Measurements from ENCODE around the gene TMED7. TPM values are rescaled to one million over a fixed set of nuclear protein-coding genes. Genes with fewer than 3 reads are reported as not detected.

The TMED7 gene
- total RNA-seq, 1 donor from 2014 or later = 48.4 TPM

GRCh38 chr5:115579747-115580173 lies 46.1 kb downstream of the TMED7 start:
- Histone ChIP-seq H3K4me1 (no peaks in the 10 kb centered on the region), H3K27me3 (no peaks in the 10 kb centered on the region), H3K4me3 (no peak overlapping the region), H3K9me3 (no peaks in the 10 kb centered on the region), H3K36me3 (no peaks in the 10 kb centered on the region), H3K27ac (no peak overlapping the region)
- DNase-seq (ENCODE audit: extremely low spot score in 2 of 2) = no peak
- TF ChIP-seq POLR2A (IDR thresholded peaks at IDR 0.05) = no peak
- TF ChIP-seq POLR2AphosphoS5 (IDR thresholded peaks at IDR 0.05; ENCODE audit: insufficient read depth in 1 of 2, low read depth in 1 of 2) = no peak
- TF ChIP-seq, protein P1, sequence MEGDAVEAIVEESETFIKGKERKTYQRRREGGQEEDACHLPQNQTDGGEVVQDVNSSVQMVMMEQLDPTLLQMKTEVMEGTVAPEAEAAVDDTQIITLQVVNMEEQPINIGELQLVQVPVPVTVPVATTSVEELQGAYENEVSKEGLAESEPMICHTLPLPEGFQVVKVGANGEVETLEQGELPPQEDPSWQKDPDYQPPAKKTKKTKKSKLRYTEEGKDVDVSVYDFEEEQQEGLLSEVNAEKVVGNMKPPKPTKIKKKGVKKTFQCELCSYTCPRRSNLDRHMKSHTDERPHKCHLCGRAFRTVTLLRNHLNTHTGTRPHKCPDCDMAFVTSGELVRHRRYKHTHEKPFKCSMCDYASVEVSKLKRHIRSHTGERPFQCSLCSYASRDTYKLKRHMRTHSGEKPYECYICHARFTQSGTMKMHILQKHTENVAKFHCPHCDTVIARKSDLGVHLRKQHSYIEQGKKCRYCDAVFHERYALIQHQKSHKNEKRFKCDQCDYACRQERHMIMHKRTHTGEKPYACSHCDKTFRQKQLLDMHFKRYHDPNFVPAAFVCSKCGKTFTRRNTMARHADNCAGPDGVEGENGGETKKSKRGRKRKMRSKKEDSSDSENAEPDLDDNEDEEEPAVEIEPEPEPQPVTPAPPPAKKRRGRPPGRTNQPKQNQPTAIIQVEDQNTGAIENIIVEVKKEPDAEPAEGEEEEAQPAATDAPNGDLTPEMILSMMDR (IDR thresholded peaks at IDR 0.05) = no peak
- intact Hi-C loops (cut with DNase I) = no loop called here

- intact Hi-C loops (cut with DNase I) = no loop called here
- Histone ChIP-seq H3K4me1 (no peaks in the 10 kb centered on the region), H3K4me3 (no peak overlapping the region), H3K27me3 (no peaks in the 10 kb centered on the region), H3K9me3 (no peaks in the 10 kb centered on the region), H3K27ac (no peak overlapping the region), H3K36me3 (no peaks in the 10 kb centered on the region)
- no peak for TF ChIP-seq POLR2A (IDR thresholded peaks at IDR 0.05)
- no peak for TF ChIP-seq POLR2AphosphoS5 (IDR thresholded peaks at IDR 0.05; ENCODE audit: insufficient read depth in 1 of 2, low read depth in 1 of 2)
- TF ChIP-seq, protein P1 (IDR thresholded peaks at IDR 0.05) = no peak
- no peak for DNase-seq (ENCODE audit: extremely low spot score in 2 of 2)
These were observed 46.6 kb downstream of the TMED7 start for GRCh38 chr5:115579216-115579615.

DNA sequence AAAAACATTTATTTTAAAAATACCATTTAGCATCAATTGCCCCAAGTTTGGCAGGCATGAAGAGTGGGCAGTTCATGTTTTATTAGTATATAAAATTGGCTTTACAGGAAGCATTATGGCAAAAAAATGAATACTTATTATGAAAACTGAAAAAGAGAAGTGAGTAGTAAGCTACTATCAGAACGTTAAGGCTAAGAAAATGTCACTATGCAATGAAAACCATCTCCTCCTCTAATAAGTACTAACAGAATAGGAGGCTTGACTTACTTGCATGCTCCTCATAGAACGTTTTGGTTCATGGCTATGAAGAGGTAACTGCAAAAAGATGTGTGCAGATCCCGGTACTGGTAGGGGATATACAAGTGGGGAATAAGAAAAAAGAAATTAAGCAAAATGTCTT lies 47.2 kb downstream of the TMED7 start:
- TF ChIP-seq, protein P1 (IDR thresholded peaks at IDR 0.05) = no peak
- no peak for TF ChIP-seq POLR2A (IDR thresholded peaks at IDR 0.05)
- TF ChIP-seq POLR2AphosphoS5 (IDR thresholded peaks at IDR 0.05; ENCODE audit: insufficient read depth in 1 of 2, low read depth in 1 of 2) = no peak
- intact Hi-C loops (cut with DNase I) = no loop called here
- no peaks in the 10 kb centered on the region for H3K9me3 ChIP-seq
- DNase-seq (ENCODE audit: extremely low spot score in 2 of 2) = no peak
- no peak overlapping the region for H3K4me3 ChIP-seq
- no peaks in the 10 kb centered on the region for H3K4me1 ChIP-seq
- no peaks in the 10 kb centered on the region for H3K27me3 ChIP-seq
- no peaks in the 10 kb centered on the region for H3K36me3 ChIP-seq
- no peak overlapping the region for H3K27ac ChIP-seq

DNA sequence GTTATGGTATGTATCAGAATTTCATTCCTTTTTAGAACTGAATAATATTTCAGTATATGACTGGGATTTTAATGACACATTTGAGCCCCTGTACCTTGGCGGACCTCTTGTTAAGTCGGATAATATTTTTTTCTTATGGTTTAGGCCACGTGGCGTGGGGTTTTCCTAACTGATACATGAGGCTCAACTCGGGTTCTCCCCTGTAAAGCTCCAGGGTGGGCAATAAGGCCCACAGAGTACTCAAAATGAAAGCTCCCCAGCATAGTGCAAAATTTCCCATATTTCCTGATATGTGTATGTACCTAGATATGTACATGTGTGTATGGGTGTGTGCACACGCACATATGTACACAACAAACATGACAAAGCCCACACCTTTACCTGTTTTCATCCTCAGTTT lies 48.1 kb downstream of the TMED7 start:
- no peak overlapping the region for H3K27ac ChIP-seq
- TF ChIP-seq POLR2AphosphoS5 (IDR thresholded peaks at IDR 0.05; ENCODE audit: insufficient read depth in 1 of 2, low read depth in 1 of 2) (no peak), POLR2A (IDR thresholded peaks at IDR 0.05) (no peak)
- TF ChIP-seq, protein P1 (IDR thresholded peaks at IDR 0.05) = no peak
- H3K4me1 ChIP-seq = no peaks in the 10 kb centered on the region
- no peak for DNase-seq (ENCODE audit: extremely low spot score in 2 of 2)
- H3K27me3 ChIP-seq = no peaks in the 10 kb centered on the region
- no peak overlapping the region for H3K4me3 ChIP-seq
- no peaks in the 10 kb centered on the region for H3K9me3 ChIP-seq
- no peaks in the 10 kb centered on the region for H3K36me3 ChIP-seq
- intact Hi-C loops (cut with DNase I) = no loop called here

DNA sequence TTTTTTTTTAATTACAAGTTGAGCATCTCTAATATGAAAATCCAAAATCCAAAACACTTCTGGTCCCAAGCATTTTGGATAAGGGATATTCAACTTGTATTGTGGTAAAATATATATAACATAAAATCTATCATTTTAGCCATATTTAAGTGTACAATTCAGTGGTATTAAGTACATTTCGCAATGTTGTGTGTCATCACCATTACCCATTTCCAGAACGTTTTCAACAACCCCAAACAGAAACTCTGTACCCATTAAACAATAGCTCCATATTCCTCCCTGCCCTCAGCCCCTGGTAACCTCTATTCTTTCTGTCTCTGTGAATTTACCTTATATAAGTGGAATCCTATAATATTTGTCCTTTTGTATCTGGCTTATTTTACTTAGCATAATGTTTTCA lies 48.5 kb downstream of the TMED7 start:
- no peak overlapping the region for H3K4me3 ChIP-seq
- H3K27me3 ChIP-seq = no peaks in the 10 kb centered on the region
- intact Hi-C loops (cut with DNase I) = no loop called here
- H3K4me1 ChIP-seq = no peaks in the 10 kb centered on the region
- TF ChIP-seq, protein P1 (IDR thresholded peaks at IDR 0.05) = no peak
- TF ChIP-seq POLR2A (IDR thresholded peaks at IDR 0.05) (no peak), POLR2AphosphoS5 (IDR thresholded peaks at IDR 0.05; ENCODE audit: insufficient read depth in 1 of 2, low read depth in 1 of 2) (no peak)
- no peak overlapping the region for H3K27ac ChIP-seq
- H3K9me3 ChIP-seq = no peaks in the 10 kb centered on the region
- no peak for DNase-seq (ENCODE audit: extremely low spot score in 2 of 2)
- no peaks in the 10 kb centered on the region for H3K36me3 ChIP-seq

All from vagina (tissue), 2 donors.